ENCODE results near the gene CLUH. TPM values are rescaled to one million over a fixed set of nuclear protein-coding genes. Genes with fewer than 3 reads are reported as not detected.

Gene CLUH, protein sequence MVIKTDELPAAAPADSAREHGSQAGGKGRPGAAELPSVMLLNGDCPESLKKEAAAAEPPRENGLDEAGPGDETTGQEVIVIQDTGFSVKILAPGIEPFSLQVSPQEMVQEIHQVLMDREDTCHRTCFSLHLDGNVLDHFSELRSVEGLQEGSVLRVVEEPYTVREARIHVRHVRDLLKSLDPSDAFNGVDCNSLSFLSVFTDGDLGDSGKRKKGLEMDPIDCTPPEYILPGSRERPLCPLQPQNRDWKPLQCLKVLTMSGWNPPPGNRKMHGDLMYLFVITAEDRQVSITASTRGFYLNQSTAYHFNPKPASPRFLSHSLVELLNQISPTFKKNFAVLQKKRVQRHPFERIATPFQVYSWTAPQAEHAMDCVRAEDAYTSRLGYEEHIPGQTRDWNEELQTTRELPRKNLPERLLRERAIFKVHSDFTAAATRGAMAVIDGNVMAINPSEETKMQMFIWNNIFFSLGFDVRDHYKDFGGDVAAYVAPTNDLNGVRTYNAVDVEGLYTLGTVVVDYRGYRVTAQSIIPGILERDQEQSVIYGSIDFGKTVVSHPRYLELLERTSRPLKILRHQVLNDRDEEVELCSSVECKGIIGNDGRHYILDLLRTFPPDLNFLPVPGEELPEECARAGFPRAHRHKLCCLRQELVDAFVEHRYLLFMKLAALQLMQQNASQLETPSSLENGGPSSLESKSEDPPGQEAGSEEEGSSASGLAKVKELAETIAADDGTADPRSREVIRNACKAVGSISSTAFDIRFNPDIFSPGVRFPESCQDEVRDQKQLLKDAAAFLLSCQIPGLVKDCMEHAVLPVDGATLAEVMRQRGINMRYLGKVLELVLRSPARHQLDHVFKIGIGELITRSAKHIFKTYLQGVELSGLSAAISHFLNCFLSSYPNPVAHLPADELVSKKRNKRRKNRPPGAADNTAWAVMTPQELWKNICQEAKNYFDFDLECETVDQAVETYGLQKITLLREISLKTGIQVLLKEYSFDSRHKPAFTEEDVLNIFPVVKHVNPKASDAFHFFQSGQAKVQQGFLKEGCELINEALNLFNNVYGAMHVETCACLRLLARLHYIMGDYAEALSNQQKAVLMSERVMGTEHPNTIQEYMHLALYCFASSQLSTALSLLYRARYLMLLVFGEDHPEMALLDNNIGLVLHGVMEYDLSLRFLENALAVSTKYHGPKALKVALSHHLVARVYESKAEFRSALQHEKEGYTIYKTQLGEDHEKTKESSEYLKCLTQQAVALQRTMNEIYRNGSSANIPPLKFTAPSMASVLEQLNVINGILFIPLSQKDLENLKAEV (N-terminal part only)
- 32.8 TPM for total RNA-seq

DNA sequence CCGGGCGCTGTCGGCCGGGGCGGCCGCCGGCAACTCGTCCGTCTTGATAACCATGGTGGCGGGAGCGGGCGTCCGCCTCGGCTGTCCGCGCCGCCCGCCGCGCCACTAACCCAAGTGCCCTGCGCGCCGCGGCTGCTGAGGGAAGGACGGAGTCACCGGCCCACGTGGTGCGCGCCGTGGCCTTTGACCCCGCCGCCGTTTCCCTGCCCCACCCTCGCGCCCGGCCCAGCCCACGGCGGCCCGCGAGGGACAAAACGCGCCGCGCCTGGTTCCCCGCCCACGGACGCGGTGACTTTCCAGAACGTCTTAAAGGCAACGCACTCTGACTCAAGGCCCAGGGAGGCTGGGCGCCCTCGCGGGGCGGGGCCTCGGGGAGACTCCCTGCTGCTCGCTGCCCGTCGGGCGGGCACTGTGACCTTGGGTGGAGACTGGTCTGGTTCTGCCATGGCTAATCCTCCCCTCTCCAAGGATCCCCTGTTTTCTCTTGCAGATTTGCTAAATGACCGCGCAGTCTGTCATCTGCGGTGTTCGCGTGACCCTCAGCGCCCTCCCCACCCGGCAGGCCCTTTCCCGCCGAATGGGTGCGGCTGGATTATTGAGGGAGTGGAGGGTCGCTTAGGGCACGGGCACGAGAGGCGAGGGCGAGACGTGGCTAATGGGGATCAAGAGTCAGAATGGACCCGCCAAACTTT lies at the start of gene CLUH:
TSS of gene CLUH (minus strand) at position 157 of the 692 bp plus-strand sequence. CDS start at position 54, 103 bp downstream.

DNA sequence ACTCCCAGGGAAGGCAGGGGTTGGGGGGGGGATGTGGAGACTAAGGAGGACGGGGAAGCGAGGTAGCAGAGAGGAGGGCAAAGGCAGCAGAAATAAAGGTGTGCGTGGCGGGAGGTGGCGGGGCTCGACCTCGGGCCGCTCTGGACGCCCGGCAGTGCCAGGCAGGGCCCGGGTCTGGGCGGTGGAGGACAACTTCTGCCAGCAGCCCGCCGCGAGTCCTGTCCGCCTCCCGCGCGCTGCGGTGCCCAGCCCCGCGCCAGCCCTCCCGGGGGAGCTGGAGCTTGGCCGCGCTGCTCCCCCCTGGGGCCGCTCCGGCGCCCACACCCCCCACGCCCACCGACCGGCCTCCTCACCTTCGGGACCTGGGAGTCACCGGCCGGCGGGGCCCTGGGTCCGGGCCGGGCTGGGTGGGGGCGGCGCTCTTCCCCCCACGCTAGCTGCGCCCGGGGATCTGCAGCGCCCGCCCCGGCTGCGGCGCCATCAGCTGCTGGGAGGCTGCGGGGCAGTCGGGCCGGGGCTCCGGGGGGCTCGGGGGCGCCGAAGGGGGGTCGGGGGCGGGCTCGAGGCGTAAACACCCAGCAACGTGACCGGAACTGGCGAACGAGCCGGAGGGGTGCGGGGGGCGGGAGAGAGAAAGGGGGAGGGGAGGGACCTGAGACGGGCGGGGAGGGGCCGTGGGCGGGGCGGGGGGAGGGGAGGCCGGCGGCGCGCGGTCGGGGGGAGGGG lies 37.7 kb upstream of the CLUH start, which contains the start of gene CCDC92B:
TSS of gene CCDC92B (minus strand) at position 595 of the 726 bp plus-strand sequence. CDS start 14,507 bp downstream, outside the sequence.

Small RNA genes lying within 50 kb of the gene (small RNA-seq; reads per million reads assigned to genes)
- gene MIR1253 = not detected
- not detected for gene MIR6776
- not detected for gene RN7SL608P
- gene hsa-mir-1253 = not detected

Other genes with a start within 250 kb of the CLUH start
- 16.4 TPM for gene METTL16, start 199.9 kb downstream of the CLUH start, total RNA-seq
- gene PAFAH1B1, start 118.1 kb downstream of the CLUH start, total RNA-seq = 382 TPM
- 2.5 TPM for gene CCDC92B, start 37.9 kb upstream of the CLUH start, total RNA-seq
- gene RAP1GAP2, start 84.7 kb upstream of the CLUH start, total RNA-seq = 28.4 TPM